Measurements from ENCODE around the gene NRXN3.

The NRXN3 gene

DNA sequence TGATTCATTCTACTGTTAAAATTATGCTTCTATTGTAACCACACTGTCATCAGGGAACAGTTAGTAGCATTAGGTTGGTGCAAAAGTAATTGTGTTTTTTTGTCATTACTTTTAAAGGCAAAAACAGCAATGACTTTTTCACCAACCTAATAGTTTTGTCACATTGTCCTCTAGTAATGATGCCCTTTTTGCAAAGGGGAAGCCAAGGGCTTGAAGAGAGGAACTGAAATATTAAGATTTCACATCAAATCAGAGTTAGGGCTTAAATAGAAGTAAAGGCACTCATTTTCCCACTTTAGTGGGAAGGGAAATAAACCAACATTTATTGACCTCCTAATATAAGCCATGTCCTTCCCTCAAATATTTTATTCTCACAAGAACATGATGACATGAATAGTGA is 273.7 kb downstream of the NRXN3 start:
- Mint-ChIP-seq H3K36me3 (ENCODE audit: low read depth) (no peaks in the 10 kb centered on the region), H3K9me3 (no peaks in the 10 kb centered on the region), H3K4me1 (no peaks in the 10 kb centered on the region), H3K27me3 (ENCODE audit: low read depth, poor library complexity) (peaks cover 14% of the 10 kb centered on the region), H3K27ac (no peak overlapping the region), H3K4me3 (no peak overlapping the region)
- DNase-seq = no peak
- TF ChIP-seq, protein P1, sequence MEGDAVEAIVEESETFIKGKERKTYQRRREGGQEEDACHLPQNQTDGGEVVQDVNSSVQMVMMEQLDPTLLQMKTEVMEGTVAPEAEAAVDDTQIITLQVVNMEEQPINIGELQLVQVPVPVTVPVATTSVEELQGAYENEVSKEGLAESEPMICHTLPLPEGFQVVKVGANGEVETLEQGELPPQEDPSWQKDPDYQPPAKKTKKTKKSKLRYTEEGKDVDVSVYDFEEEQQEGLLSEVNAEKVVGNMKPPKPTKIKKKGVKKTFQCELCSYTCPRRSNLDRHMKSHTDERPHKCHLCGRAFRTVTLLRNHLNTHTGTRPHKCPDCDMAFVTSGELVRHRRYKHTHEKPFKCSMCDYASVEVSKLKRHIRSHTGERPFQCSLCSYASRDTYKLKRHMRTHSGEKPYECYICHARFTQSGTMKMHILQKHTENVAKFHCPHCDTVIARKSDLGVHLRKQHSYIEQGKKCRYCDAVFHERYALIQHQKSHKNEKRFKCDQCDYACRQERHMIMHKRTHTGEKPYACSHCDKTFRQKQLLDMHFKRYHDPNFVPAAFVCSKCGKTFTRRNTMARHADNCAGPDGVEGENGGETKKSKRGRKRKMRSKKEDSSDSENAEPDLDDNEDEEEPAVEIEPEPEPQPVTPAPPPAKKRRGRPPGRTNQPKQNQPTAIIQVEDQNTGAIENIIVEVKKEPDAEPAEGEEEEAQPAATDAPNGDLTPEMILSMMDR (IDR thresholded peaks at IDR 0.05) = no peak

DNA sequence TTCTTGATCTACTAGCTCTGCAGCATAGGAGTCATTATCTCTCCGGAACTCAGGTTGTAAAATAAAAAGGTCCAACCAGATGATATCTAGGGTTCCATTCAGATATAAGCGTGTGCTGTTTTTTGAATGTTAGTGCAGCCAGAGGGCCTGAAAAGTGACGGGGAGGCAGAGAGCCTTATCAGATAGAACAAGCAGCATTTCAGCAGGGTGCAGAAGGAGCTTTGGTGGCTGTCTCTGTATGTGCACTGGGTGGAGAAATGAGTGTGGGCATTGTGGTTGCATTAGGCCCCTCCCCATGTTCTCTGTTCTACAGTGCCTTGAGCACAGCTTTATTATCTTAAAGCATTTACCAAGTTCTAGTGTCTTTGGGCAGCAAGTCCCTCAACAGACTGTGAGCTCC is 275.1 kb downstream of the NRXN3 start:
- Mint-ChIP-seq H3K27ac (no peak overlapping the region), H3K36me3 (ENCODE audit: low read depth) (no peaks in the 10 kb centered on the region), H3K4me3 (no peak overlapping the region), H3K4me1 (no peaks in the 10 kb centered on the region), H3K9me3 (no peaks in the 10 kb centered on the region), H3K27me3 (ENCODE audit: low read depth, poor library complexity) (peaks cover 9% of the 10 kb centered on the region)
- TF ChIP-seq, protein P1 (IDR thresholded peaks at IDR 0.05) = no peak
- no peak for DNase-seq

DNA sequence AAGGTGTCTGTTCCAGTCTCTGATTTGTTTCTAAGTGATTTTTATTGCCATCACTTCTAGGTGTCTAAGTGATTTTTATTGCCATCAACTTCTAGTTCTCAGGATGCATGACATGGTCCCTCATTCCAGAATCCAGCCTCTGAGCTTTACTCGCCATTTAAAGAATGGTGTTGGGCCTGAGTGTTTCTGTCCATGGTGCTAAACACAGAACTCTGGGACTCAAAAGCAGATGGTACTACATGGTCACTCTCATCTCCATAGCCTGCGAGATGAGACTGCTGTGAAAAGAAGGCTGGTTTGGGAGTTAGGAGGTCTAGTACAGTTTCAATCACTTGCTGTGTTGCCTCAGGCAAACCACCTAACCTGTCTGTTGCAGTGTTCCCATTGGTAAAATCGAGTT is 276.6 kb downstream of the NRXN3 start:
- TF ChIP-seq, protein P1 (IDR thresholded peaks at IDR 0.05) = no peak
- Mint-ChIP-seq H3K4me1 (no peaks in the 10 kb centered on the region), H3K9me3 (no peaks in the 10 kb centered on the region)

DNA sequence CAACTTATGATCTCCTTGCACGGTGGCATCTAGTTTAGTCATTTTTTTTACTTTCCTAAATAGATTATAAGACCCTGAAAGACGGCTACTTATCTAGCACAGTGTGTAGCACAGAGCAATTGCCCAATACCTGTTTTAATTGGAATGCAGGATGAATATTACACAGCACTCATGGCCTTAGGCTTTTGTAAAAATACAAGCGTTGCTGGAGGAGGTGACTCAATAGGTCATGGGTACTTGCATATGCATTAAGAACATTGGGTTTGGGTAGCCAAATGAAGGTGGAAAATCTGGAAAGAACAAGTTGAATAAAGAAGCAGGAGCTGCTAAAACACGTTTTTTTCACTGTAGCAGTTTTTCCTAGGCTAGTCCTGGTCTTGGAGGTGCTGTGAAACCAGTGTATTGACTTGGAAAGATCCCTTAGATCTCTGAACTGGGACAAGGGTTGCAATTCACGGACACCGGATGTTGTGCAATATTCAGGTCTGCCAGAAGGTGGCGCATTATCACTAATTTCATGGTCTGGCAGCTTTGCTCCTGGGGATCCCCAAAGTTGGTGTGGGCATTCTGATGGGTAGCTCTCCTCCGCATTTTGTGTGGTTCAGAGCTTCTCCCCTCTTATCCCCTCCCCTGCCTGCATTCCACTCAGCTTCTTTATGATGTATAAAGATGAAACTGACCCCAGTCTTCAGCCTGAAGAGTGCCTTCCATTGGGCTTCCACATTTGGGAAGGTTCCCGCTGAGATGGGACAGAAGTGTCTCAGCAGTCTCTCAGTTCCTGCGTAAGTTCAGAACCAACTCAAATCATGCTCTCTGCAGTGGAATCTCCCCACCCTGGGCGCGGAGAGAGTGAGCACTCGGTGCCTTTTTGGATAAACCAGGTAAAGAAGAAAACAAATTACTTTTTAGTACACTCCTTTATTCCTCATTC is 278.3 kb downstream of the NRXN3 start:
- Mint-ChIP-seq H3K4me1 (no peaks in the 10 kb centered on the region), H3K9me3 (no peaks in the 10 kb centered on the region), H3K4me3 (no peak overlapping the region), H3K36me3 (ENCODE audit: low read depth) (no peaks in the 10 kb centered on the region), H3K27me3 (ENCODE audit: low read depth, poor library complexity) (peaks cover 13% of the 10 kb centered on the region), H3K27ac (no peak overlapping the region)
- peak; percentile 71 for DNase-seq
- TF ChIP-seq, protein P1 (IDR thresholded peaks at IDR 0.05) = peak; percentile 67

More for the DNA sequence above, 276.6 kb downstream of the NRXN3 start:
- no peaks in the 10 kb centered on the region for H3K36me3 Mint-ChIP-seq (ENCODE audit: low read depth)
- H3K27ac Mint-ChIP-seq = no peak overlapping the region
- DNase-seq = peak; percentile 41
- H3K27me3 Mint-ChIP-seq (ENCODE audit: low read depth, poor library complexity) = peaks cover 13% of the 10 kb centered on the region
- H3K4me3 Mint-ChIP-seq = no peak overlapping the region

DNA sequence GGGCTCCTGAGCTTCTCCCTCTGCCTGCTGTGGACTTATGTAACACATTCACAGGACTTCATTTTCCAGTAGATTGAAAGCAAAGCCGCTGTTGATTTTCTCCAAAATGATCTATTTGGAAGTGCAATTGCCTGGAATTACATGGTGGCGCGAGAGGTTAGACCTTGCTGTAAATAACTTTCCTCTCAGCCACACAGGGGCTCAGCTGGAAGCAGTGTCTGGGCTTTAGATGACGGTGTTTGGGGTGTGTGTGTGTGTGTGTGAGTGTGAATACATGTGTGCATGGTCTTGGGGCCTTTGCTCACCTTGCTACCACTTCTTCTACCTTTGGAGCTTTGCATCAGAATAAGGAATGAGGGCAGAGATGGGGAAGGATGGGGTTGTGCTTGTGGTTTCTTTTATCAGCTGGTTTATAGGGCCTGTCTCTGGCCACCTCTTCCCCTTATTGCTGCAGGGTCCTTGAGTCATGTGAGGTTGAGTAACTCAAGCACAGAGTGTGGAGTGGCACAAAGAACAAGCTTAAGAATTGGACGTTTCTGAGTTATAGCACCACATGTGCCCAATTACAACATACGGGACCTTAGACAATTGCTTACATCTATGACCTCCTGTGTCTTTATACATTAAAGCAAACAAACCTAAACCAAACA is 280.6 kb downstream of the NRXN3 start:
- no peaks in the 10 kb centered on the region for H3K36me3 Mint-ChIP-seq (ENCODE audit: low read depth)
- H3K4me1 Mint-ChIP-seq = no peaks in the 10 kb centered on the region
- H3K27me3 Mint-ChIP-seq (ENCODE audit: low read depth, poor library complexity) = peaks cover 20% of the 10 kb centered on the region
- no peaks in the 10 kb centered on the region for H3K9me3 Mint-ChIP-seq
- H3K4me3 Mint-ChIP-seq = no peak overlapping the region
- TF ChIP-seq, protein P1 (IDR thresholded peaks at IDR 0.05) = no peak
- DNase-seq = no peak
- H3K27ac Mint-ChIP-seq = no peak overlapping the region

All from nephron progenitor cell (in vitro differentiated cells).